ENCODE data around the gene DGKD.

GRCh38 chr2:233373316-233373715, 19.0 kb downstream of the DGKD start:
- no peak for TF ChIP-seq REST (IDR thresholded peaks at IDR 0.05; ENCODE audit: insufficient read depth in 1 of 2, low read depth in 2 of 2, low read length in 2 of 2)
- TF ChIP-seq POLR2AphosphoS5 (IDR thresholded peaks at IDR 0.05; ENCODE audit: low read depth, low read length): no peak
